ENCODE results near the gene ATP2B3. TPM values are rescaled to one million over a fixed set of nuclear protein-coding genes. Genes with fewer than 3 reads are reported as not detected.

The ATP2B3 gene
- total RNA-seq, 3 donors from 2014 or later (not counting 1 experiment from before 2014, with no cell fraction given) = not detected

DNA sequence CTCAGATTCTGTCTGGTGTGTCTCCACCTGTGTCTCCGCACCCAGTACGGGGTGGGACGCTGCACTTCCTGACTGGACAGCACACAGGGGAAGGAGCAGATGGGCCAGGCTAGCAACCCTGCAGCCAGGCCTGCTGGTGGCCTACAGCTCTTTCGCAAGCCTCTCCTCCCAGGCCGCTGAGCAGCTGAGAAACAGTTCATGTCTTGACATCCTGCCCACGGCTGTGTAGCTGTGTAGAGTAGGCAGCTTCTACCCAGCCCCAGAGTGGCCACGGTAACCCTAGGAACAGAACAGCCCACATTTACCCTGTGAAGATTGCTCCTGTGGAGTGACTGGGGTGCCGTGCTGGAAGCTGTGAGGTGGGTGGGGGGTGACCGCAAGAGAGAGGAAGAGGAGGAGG, 42.6 kb downstream of the ATP2B3 start:
- DNase-seq = no peak
- ATAC-seq = no peak
- WGBS (ENCODE audit: insufficient coverage) = 52% methylated on average over 4 of the region's 9 CpGs
- Histone ChIP-seq H3K36me3 (ENCODE audit: control insufficient read depth, insufficient read depth, low read length) (no peaks in the 10 kb centered on the region), H3K9me3 (ENCODE audit: control insufficient read depth, insufficient read depth, low read length) (no peaks in the 10 kb centered on the region), H3K27ac (ENCODE audit: low read length) (no peak overlapping the region), H3K4me1 (ENCODE audit: control insufficient read depth, insufficient read depth, low read length) (no peaks in the 10 kb centered on the region), H3K27me3 (ENCODE audit: control insufficient read depth, insufficient read depth, low read length) (no peaks in the 10 kb centered on the region), H3K4me3 (ENCODE audit: low read length) (no peak overlapping the region)
- Mint-ChIP-seq H3K36me3 (no peaks in the 10 kb centered on the region), H3K4me3 (no peak overlapping the region), H3K9me3 (no peaks in the 10 kb centered on the region), H3K4me1 (no peaks in the 10 kb centered on the region), H3K27ac (no peak overlapping the region), H3K27me3 (ENCODE audit: low read depth in 2 of 2) (peaks cover 0 to 4% of the 10 kb centered on the region in 2 donors)
- intact Hi-C loops (cut with micrococcal nuclease) = no loop called here
- TF ChIP-seq CTCF (IDR thresholded peaks at IDR 0.05) = no peak

DNA sequence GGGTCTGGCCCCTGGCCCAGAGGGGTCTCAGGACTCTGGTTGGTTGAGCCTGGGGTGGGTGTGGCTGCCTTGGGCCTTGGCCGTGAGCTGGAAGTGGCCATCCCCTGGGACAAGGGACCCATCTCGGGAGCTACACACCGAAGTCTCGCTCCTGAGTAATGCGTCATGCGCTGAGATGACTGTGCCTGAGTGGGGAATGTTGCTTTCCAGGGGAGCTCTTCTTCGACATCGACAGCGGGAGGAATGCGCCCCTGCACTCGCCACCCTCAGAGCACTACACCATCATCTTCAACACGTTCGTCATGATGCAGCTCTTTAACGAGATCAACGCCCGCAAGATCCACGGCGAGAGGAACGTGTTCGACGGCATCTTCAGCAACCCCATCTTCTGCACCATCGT, 43.0 kb downstream of the ATP2B3 start:
- no peaks in the 10 kb centered on the region for H3K36me3 ChIP-seq (ENCODE audit: control insufficient read depth, insufficient read depth, low read length)
- H3K4me3 Mint-ChIP-seq = no peak overlapping the region
- H3K4me3 ChIP-seq (ENCODE audit: low read length) = no peak overlapping the region
- WGBS (ENCODE audit: insufficient coverage) = 91% methylated on average over 16 of the region's 22 CpGs
- H3K27ac ChIP-seq (ENCODE audit: low read length) = no peak overlapping the region
- no peak for TF ChIP-seq CTCF (IDR thresholded peaks at IDR 0.05)
- no peaks in the 10 kb centered on the region for H3K4me1 Mint-ChIP-seq
- H3K27me3 ChIP-seq (ENCODE audit: control insufficient read depth, insufficient read depth, low read length) = no peaks in the 10 kb centered on the region
- H3K9me3 ChIP-seq (ENCODE audit: control insufficient read depth, insufficient read depth, low read length) = no peaks in the 10 kb centered on the region
- peaks cover 0 to 4% of the 10 kb centered on the region in 2 donors for H3K27me3 Mint-ChIP-seq (ENCODE audit: low read depth in 2 of 2)
- no peaks in the 10 kb centered on the region for H3K4me1 ChIP-seq (ENCODE audit: control insufficient read depth, insufficient read depth, low read length)
- no peak for ATAC-seq
- no peak overlapping the region for H3K27ac Mint-ChIP-seq
- no peaks in the 10 kb centered on the region for H3K36me3 Mint-ChIP-seq
- DNase-seq = no peak
- intact Hi-C loops (cut with micrococcal nuclease) = no loop called here
- no peaks in the 10 kb centered on the region for H3K9me3 Mint-ChIP-seq

- Histone ChIP-seq H3K36me3 (ENCODE audit: control insufficient read depth, insufficient read depth, low read length) (no peaks in the 10 kb centered on the region), H3K4me3 (ENCODE audit: low read length) (no peak overlapping the region), H3K27ac (ENCODE audit: low read length) (no peak overlapping the region), H3K4me1 (ENCODE audit: control insufficient read depth, insufficient read depth, low read length) (no peaks in the 10 kb centered on the region), H3K9me3 (ENCODE audit: control insufficient read depth, insufficient read depth, low read length) (no peaks in the 10 kb centered on the region), H3K27me3 (ENCODE audit: control insufficient read depth, insufficient read depth, low read length) (no peaks in the 10 kb centered on the region)
- no peaks in the 10 kb centered on the region for H3K4me1 Mint-ChIP-seq
- DNase-seq = no peak
- H3K9me3 Mint-ChIP-seq = no peaks in the 10 kb centered on the region
- H3K27ac Mint-ChIP-seq = no peak overlapping the region
- H3K27me3 Mint-ChIP-seq (ENCODE audit: low read depth in 2 of 2) = peaks cover 0 to 4% of the 10 kb centered on the region in 2 donors
- intact Hi-C loops (cut with micrococcal nuclease) = no loop called here
- 65% methylated on average over 7 of the region's 7 CpGs for WGBS (ENCODE audit: insufficient coverage)
- H3K4me3 Mint-ChIP-seq = no peak overlapping the region
- no peak for TF ChIP-seq CTCF (IDR thresholded peaks at IDR 0.05)
- H3K36me3 Mint-ChIP-seq = no peaks in the 10 kb centered on the region
- no peak for ATAC-seq
Observed at GRCh38 chrX:153561337-153561736, 43.9 kb downstream of the ATP2B3 start.

DNA sequence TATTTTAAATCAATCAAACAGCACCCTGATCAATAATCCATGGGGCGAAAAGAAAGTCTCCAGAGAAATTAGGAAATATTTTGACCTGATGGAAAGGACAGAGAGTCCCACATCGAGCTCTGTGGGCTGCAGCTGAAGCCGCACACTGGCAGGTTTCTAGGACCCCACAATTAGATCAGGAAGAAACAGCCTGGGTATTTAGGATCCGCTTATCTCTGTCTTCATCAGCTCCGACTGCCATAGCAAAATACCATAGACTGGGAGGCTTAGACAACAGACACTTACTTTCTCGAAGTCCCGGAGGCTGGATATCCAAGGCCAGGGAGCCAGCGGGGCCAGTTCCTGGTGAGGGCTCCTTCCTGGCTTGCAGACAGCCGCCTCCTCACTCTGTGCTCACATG, 45.1 kb downstream of the ATP2B3 start:
- H3K9me3 ChIP-seq (ENCODE audit: control insufficient read depth, insufficient read depth, low read length) = no peaks in the 10 kb centered on the region
- peaks cover 0 to 4% of the 10 kb centered on the region in 2 donors for H3K27me3 Mint-ChIP-seq (ENCODE audit: low read depth in 2 of 2)
- no peaks in the 10 kb centered on the region for H3K4me1 ChIP-seq (ENCODE audit: control insufficient read depth, insufficient read depth, low read length)
- 96% methylated on average over 8 of the region's 9 CpGs for WGBS (ENCODE audit: insufficient coverage)
- no peaks in the 10 kb centered on the region for H3K36me3 Mint-ChIP-seq
- DNase-seq (no peak), ATAC-seq (no peak)
- no peaks in the 10 kb centered on the region for H3K4me1 Mint-ChIP-seq
- intact Hi-C loops (cut with micrococcal nuclease) = no loop called here
- H3K27me3 ChIP-seq (ENCODE audit: control insufficient read depth, insufficient read depth, low read length) = no peaks in the 10 kb centered on the region
- H3K4me3 Mint-ChIP-seq = no peak overlapping the region
- H3K4me3 ChIP-seq (ENCODE audit: low read length) = no peak overlapping the region
- H3K9me3 Mint-ChIP-seq = no peaks in the 10 kb centered on the region
- no peak overlapping the region for H3K27ac ChIP-seq (ENCODE audit: low read length)
- no peaks in the 10 kb centered on the region for H3K36me3 ChIP-seq (ENCODE audit: control insufficient read depth, insufficient read depth, low read length)
- no peak for TF ChIP-seq CTCF (IDR thresholded peaks at IDR 0.05)
- no peak overlapping the region for H3K27ac Mint-ChIP-seq

Measured in natural killer cell (primary cell).